Nephron (organoid): ENCODE data around the gene CUL3.

Experiments
- H3K27ac Mint-ChIP-seq, 3 experiments: 2 replicates each; pipeline ENCODE4 v1.8.0; 2020; ENCODE audit warnings: mixed read lengths in 3 of 3, mild to moderate bottlenecking in 2 of 3, moderate library complexity in 1 of 3
- H3K27me3 Mint-ChIP-seq: 2 replicates; pipeline ENCODE4 v1.8.0; 2021; ENCODE audit warnings: low read depth, mild to moderate bottlenecking, moderate library complexity, mixed read lengths
- H3K36me3 Mint-ChIP-seq: 2 replicates; pipeline ENCODE4 v1.8.0; 2020; ENCODE audit warnings: low read depth, mixed read lengths
- H3K4me1 Mint-ChIP-seq: 2 replicates; pipeline ENCODE4 v1.8.0; 2020; ENCODE audit warnings: mixed read lengths
- H3K4me3 Mint-ChIP-seq, 3 experiments: 2 replicates each; pipeline ENCODE4 v1.8.0; 2020; ENCODE audit warnings: mild to moderate bottlenecking in 3 of 3, mixed read lengths in 3 of 3, moderate library complexity in 2 of 3
- H3K9me3 Mint-ChIP-seq: 2 replicates; pipeline ENCODE4 v1.8.0; 2020; ENCODE audit warnings: mixed read lengths
- CTCF ChIP-seq, 3 experiments: fragments of 200-600 bp; sonication (generic); IDR thresholded peaks; one replicate each; pipeline ENCODE4 v1.5.0; 2021; ENCODE audit warnings: antibody characterized with exemption in 3 of 3; ENCODE audit not compliant: unreplicated experiment in 3 of 3

CUL3 gene

GRCh38 chr2:224574423-224575084 is 10.6 kb downstream of the CUL3 start:
- H3K9me3 Mint-ChIP-seq: no peaks in the 10 kb centered on the region
- no peaks in the 10 kb centered on the region for H3K27me3 Mint-ChIP-seq
- peak overlapping the region in 2 of 3 experiments; percentile 14 to 47 for H3K27ac Mint-ChIP-seq
- no peak for TF ChIP-seq CTCF (IDR thresholded peaks at IDR 0.05; ENCODE audit: unreplicated experiment in 3 of 3)
- H3K4me1 Mint-ChIP-seq: peaks cover 67% of the 10 kb centered on the region
- H3K36me3 Mint-ChIP-seq: peaks cover 2% of the 10 kb centered on the region
- peak overlapping the region in 1 of 3 experiments; percentile 10 for H3K4me3 Mint-ChIP-seq

- Mint-ChIP-seq H3K4me3 (no peak overlapping the region), H3K27me3 (no peaks in the 10 kb centered on the region), H3K4me1 (peaks cover 64% of the 10 kb centered on the region), H3K9me3 (no peaks in the 10 kb centered on the region), H3K36me3 (peaks cover 3% of the 10 kb centered on the region), H3K27ac (peak overlapping the region in 1 of 3 experiments; percentile 59)
- TF ChIP-seq CTCF (IDR thresholded peaks at IDR 0.05; ENCODE audit: unreplicated experiment in 3 of 3): no peak
Observed at GRCh38 chr2:224573724-224574123, 11.4 kb downstream of the CUL3 start.

- Mint-ChIP-seq H3K27ac (peak overlapping the region in 1 of 3 experiments; percentile 51), H3K36me3 (peaks cover 12% of the 10 kb centered on the region), H3K27me3 (no peaks in the 10 kb centered on the region), H3K9me3 (peaks cover 6% of the 10 kb centered on the region), H3K4me1 (peaks cover 70% of the 10 kb centered on the region), H3K4me3 (no peak overlapping the region)
- no peak for TF ChIP-seq CTCF (IDR thresholded peaks at IDR 0.05; ENCODE audit: unreplicated experiment in 3 of 3)
Observed at GRCh38 chr2:224572338-224572737, 12.8 kb downstream of the CUL3 start.

GRCh38 chr2:224570328-224570993 is 14.7 kb downstream of the CUL3 start:
- TF ChIP-seq CTCF (IDR thresholded peaks at IDR 0.05; ENCODE audit: unreplicated experiment in 3 of 3): no peak
- H3K9me3 Mint-ChIP-seq: peaks cover 14% of the 10 kb centered on the region
- no peaks in the 10 kb centered on the region for H3K27me3 Mint-ChIP-seq
- no peak overlapping the region for H3K4me3 Mint-ChIP-seq
- peak overlapping the region; percentile 8 to 43 (median 24) for H3K27ac Mint-ChIP-seq
- peaks cover 31% of the 10 kb centered on the region for H3K36me3 Mint-ChIP-seq
- peaks cover 58% of the 10 kb centered on the region for H3K4me1 Mint-ChIP-seq

- TF ChIP-seq CTCF (IDR thresholded peaks at IDR 0.05; ENCODE audit: unreplicated experiment in 3 of 3): no peak
- peaks cover 50% of the 10 kb centered on the region for H3K4me1 Mint-ChIP-seq
Observed at GRCh38 chr2:224569654-224570053, 15.5 kb downstream of the CUL3 start.

More at GRCh38 chr2:224569654-224570053, 15.5 kb downstream of the CUL3 start:
- Mint-ChIP-seq H3K36me3 (peaks cover 39% of the 10 kb centered on the region), H3K27ac (no peak overlapping the region), H3K4me3 (no peak overlapping the region), H3K27me3 (no peaks in the 10 kb centered on the region), H3K9me3 (peaks cover 19% of the 10 kb centered on the region)
